ENCODE measurements around the gene IQSEC3.

- no peak for TF ChIP-seq CTCF (IDR thresholded peaks at IDR 0.05; ENCODE audit: borderline replicate concordance, extremely low read depth, low read length, poor library complexity, severe bottlenecking)
- TF ChIP-seq EZH2 (IDR thresholded peaks at IDR 0.05; ENCODE audit: borderline replicate concordance, low read depth, low read length, severe bottlenecking) = no peak
Measured at GRCh38 chr12:140162-140561, 73.6 kb downstream of the IQSEC3 start.

Measured in DND-41 (cell line).